HG03108 (cell line): ENCODE results near the gene GRK5.
"Not testable (repeated sequence)": the region's sequence is repeated elsewhere in the genome, so short reads cannot be mapped to it uniquely, and the experiment has no call there.

Experiments used
- ATAC-seq: cut with Tn5 transposase; IDR thresholded peaks from one replicate; pipeline ENCODE4 v1.9.1; 2021; ENCODE audit warnings: moderate library complexity; ENCODE audit not compliant: unreplicated experiment

GRK5 gene

GRCh38 chr10:119248184-119248583, 40.8 kb downstream of the GRK5 start:
- ATAC-seq, result no peak

DNA sequence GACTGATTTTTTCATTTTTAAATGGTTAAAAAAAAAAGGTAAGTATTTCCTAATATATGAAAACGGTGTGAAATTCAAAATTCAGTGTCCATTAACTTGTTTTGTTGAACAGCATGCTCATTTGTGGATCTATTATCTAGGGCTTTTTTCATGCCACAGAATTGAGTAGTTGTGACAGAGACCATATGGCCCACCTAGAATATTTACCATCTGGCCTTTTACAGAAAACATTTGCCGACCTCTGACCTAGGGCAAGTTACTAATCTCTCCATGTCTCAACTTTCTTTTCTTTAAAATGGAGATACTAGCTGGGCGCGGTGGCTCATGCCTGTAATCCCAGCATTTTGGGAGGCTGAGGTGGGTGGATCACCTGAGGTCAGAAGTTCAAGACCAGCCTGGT, 41.3 kb downstream of the GRK5 start:
- ATAC-seq, result no peak

DNA sequence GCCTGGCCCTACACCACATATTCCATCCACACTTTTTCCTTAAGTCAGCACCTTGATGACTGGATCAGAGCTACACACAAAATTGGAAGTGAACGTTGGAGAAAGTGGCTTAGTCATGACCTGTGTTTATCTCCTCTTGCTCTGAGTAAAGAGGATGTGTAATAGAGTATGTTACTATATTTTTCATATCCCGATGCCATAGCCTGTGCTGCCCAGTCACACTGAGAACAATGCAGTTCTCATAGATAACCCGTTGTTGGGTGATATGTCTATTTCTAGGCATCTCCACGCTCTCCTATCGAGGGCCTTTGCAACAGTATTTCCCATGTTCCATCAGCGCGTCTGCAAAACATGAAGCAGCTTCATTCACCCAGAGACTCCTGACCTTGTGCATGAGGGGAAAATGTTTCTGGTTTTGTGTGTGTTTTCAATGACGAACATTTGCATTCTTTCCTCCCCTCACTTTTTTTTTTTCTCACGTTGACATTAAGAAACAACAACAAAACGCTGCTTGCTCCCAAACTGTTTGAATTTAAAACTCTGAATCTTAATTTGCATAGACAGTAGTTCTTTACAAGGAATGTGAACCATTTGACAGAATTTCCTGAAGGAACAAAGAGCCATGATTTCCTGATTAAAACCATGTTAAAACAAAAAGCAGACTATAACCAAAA, 43.4 kb downstream of the GRK5 start:
- ATAC-seq, result no peak

DNA sequence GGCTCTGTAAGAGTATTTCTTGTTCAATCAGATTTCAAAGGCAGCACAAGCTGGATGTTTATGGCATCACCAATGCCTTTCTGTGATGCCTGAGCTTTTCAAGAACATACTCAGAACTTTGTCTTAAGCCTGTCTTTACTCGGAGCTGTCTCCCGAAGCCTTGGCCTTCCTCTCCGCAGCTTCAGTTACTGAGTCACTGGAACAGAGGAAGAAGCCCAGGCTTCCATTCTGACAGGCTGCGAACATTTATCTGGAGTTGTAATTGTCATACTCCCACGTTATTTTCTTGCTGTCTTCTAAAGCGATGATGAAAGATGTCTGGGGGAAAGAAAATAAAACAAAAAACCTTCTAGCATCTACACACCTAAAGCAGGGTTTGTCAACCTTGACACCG, 43.9 kb downstream of the GRK5 start:
- ATAC-seq, result no peak

GRCh38 chr10:119252051-119252465, 44.7 kb downstream of the GRK5 start:
- no peak for ATAC-seq

GRCh38 chr10:119252470-119253151, 45.2 kb downstream of the GRK5 start:
- ATAC-seq, result no peak

GRCh38 chr10:119253433-119254174, 46.2 kb downstream of the GRK5 start:
- ATAC-seq, result no peak

GRCh38 chr10:119254335-119254734, 47.0 kb downstream of the GRK5 start:
- ATAC-seq, result no peak

DNA sequence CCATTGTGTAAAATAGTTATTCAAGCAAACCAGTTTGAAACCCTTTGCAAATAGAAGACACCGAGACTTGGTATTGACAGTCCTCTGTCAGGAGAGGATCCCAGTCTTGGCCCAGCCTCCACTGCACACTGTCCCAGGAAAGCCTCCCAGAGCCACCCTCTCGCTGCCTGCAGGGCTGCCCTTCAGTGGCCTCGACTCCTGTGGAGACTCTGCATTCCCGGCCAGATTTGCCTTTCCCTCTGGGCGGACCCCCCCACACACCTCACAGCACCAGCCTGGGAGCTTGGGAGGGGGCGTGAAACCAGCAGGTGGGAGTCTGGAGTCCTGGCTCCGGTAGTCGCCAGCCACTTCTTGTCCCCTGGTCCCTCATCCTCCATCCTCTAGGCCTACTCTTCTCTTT, 48.7 kb downstream of the GRK5 start:
- no peak for ATAC-seq

GRCh38 chr10:119256897-119257296, 49.5 kb downstream of the GRK5 start:
- ATAC-seq, result no peak

GRCh38 chr10:119257899-119258419, 50.6 kb downstream of the GRK5 start:
- no peak for ATAC-seq

DNA sequence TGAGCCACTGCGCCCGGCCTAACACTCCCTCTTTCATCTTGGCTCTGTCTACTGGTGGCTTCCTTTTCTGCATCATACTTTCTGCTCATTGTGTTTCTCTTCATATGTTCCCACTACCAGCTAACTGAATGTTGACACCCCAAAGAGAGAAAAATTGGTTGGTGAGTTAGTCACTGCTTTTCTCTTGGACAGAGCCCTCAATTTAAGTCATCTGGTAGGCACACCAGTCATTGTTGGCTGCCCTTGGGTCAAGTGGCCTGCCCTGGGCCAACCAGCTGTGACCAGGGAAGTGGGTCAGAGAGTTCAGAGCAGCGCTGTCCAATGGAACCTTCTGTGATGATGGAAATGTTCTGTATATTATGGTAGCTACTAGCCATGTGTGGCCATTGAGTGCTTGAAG, 52.0 kb downstream of the GRK5 start:
- ATAC-seq, result no peak

- not testable (repeated sequence) for ATAC-seq
These were observed 53.6 kb downstream of the GRK5 start for GRCh38 chr10:119261016-119261415.

- no peak for ATAC-seq
These were observed 56.7 kb downstream of the GRK5 start for GRCh38 chr10:119263951-119264617.

DNA sequence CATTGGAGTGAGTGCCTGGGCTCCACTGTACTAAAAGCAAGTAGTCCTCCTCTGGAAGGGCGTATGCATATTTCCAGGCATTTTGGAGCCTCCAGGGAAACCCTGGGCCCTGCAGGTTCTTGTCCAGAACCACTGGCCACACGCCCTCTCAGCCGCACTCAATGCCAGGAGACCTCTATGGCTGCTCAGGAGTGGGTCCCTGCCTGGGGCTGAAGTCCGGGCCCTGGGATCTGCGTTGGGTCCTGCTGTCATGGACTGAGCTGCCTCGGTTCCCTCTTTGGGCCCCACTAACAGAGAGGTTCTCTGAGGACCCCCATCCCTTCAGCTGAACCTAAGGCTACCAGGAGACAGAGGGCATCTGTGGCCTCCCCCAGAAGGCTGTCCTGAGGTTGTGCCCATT, 58.3 kb downstream of the GRK5 start:
- no peak for ATAC-seq

DNA sequence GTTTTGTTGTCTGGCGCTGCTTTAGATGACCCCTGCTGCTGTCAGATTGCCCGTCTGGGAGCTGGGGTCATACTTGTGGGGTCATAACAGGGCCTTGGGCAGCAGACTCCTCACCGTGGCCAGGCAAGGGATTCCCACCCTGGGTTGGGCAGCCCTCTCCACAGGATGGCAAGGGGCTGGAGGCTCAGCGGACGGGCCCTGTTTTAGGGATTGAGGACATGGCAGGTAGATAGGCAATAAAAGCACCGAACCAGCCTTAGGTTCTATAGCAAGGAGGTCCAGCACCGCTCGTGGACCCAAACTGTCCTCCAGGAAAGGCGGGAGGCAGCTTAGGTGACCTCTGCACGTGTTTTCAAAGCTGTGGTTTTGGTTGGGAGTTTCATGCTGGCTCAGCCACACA, 60.0 kb downstream of the GRK5 start:
- ATAC-seq, result no peak

DNA sequence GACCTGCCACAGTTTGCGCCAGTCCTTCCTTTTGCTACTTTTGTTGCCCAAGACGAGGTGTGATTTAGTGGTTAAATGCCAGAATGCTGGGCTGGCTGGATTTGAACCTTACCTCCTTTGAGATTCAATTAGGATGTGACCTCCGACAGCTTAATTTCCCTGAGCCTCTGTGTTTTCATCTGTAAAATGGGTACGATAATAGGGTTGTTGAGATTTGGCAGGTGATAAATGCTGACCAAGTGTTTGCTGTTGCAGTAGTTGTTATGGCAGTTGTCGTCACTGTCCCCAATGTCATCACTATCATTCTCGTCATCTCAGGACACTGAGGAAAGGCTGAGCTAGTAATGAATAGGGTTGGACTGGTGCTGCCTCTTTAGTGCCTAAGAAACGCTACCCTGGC, 61.1 kb downstream of the GRK5 start:
- ATAC-seq, result no peak

DNA sequence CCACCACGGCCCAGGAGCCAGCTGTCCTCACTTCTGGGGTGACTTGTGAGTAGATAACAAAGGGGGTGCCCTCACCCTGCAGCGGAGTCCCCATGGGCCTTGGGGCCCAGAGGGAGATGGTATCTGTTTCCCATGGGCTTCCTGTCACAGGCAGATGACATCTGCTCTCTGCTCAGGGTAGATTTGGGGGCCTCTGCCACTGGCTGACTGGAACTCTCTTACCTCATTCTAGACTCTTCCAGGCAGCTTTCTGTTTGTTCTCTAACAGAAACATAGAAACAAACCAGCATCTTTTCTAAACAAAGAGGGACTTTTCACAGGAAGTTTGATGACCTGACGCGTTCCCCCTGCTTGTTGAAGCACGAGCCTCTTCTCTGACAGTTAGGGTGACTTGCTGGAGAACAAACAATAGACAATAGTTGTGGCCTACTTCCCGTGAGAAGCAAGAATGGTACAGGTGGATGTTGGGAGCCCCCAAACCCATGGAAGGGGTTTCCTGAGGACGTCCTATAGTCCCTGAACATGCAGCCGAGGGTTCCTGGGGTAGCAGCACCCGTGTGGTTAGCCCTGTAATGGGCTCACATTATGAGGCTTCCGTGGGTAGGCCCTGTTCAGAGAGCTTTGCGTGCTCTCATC, 61.6 kb downstream of the GRK5 start:
- peak; percentile 78 for ATAC-seq

DNA sequence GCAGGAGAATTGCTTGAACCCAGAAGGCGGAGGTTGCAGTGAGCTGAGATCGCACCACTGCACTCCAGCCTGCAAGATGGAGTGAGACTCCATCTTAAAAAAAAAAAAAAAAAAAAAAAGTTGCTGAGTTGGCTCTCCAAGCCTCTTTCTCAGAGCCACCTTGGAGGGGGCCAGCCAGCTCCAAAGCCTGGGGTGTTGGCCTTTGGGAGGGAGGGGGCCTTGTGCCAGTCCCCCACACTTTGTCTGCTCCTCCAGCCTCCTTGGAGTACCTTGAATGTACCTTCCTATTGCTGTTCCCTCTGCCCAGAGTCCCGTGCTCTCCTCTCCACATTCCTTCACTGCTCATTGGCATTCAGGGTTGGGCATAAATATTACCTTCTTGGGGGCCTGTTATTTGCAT, 62.4 kb downstream of the GRK5 start:
- ATAC-seq, result no peak

DNA sequence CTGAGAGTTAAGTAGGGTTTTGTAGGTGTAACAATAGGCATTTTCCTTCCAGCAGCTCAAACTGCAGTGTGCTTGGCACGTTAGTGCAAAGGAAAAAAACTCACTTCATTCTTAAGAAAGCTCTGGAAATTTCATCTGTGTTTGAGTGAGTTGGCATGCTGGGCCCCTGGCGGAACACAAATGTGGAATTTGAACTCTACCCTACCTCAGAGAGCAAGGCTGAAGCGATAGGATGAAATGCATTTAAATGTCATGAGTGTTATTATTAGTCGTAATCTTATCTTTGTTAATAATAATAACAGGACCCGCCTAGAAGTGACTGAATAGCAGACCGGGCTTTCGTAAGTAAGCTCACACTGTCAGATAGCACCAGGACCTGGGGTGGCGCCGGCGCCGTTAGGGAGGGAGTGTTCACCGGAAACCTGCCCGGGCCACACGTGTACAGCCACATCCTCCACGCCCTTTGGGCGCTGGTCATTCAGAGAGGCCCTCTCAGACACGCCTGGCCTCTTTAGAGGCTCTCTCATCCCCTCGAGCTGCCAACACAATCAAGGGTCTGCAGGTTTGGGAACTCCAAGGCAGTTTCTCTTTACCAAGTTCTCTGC, 63.5 kb downstream of the GRK5 start:
- ATAC-seq, result peak; percentile 68
